SK-N-MC (cell line): ENCODE data around the gene SOCS1.
"Not testable (repeated sequence)": the region's sequence is repeated elsewhere in the genome, so short reads cannot be mapped to it uniquely, and the experiment has no call there.

Experiments used
- DNase-seq: peaks from one replicate; pipeline ENCODE4 v3.0.0-alpha.2; 2011; ENCODE audit warnings: low read depth, low spot score
- H3K27ac ChIP-seq: fragments of 200-600 bp; sonication (generic); 2 replicates; pipeline ENCODE4 v1.5.1; 2016; ENCODE audit warnings: mixed run types
- H3K36me3 ChIP-seq: fragments of 200-600 bp; sonication (generic); 2 replicates; pipeline ENCODE4 v1.6.1; 2017; ENCODE audit warnings: antibody characterized with exemption, low read length, mixed read lengths; ENCODE audit not compliant: insufficient read depth
- H3K4me3 ChIP-seq: fragments of 200-600 bp; sonication (generic); 2 replicates; pipeline ENCODE4 v1.5.1; 2016
- H3K9ac ChIP-seq: fragments of 200-600 bp; sonication (generic); 2 replicates; pipeline ENCODE4 v1.8.0; 2017; ENCODE audit warnings: mixed run types, mixed read lengths; ENCODE audit not compliant: insufficient read length
- H3K9me3 ChIP-seq: fragments of 200-600 bp; sonication (generic); 2 replicates; pipeline ENCODE4 v1.6.1; 2017; ENCODE audit warnings: low read depth, mild to moderate bottlenecking, antibody characterized with exemption, low read length, moderate library complexity, mixed read lengths
- EZH2 ChIP-seq: fragments of 200-600 bp; sonication (generic); IDR thresholded peaks from one replicate; pipeline ENCODE4 v1.6.1; 2017; ENCODE audit warnings: antibody characterized with exemption
- FOXP2 ChIP-seq: optimal IDR thresholded peaks from 2 replicates; pipeline ENCODE3; 2011; ENCODE audit warnings: mild to moderate bottlenecking, moderate library complexity; ENCODE audit not compliant: insufficient read depth; ENCODE audit errors: extremely low read length, control extremely low read depth
- POLR2AphosphoS5 ChIP-seq: IDR thresholded peaks from 2 replicates; pipeline ENCODE4 v1.6.1; 2012; ENCODE audit warnings: mild to moderate bottlenecking, low read depth, low read length, borderline replicate concordance

SOCS1 gene

DNA sequence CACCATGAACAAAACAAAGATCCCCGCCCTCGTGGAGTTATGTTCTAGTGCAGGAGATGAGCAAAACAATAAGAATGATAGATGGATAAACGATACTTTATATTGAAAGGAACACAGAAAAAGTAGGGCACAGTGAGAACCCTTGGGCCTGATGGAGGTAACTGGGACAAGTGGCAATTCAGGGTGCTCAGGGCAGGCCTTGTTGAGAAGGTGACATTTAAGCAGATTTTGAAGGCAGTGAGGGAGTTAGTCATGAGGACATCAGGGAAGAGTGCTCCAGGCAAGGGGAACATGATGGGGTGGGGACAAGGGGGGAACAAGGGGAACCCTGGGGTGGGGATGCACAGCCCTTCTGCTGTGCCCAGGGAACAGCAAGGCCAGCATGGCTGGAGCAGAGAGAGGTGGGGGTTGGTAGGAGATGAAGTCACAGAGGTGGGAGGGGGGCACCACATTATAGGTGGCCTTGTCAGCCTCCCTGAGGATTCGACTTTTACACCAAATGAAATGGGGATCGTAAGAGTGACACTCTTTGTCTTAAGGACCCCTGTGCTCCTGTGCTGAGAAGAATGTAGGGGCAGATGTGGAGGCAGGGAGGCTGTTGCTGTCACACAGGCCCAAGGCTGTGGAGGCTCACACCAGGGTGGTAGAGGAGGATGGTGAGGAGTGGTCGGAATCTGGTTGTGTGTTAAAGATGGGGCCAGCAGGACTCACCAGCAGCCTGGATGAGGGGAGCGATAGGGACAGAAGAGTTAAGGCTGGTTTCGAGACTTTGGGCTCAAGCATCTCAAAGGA lies 34.3 kb upstream of the SOCS1 start:
- no peak for DNase-seq
- Histone ChIP-seq H3K9me3 (no peaks in the 10 kb centered on the region), H3K4me3 (no peak overlapping the region), H3K36me3 (no peaks in the 10 kb centered on the region), H3K27ac (no peak overlapping the region), H3K9ac (no peak overlapping the region)
- TF ChIP-seq FOXP2 (no peak), EZH2 (no peak), POLR2AphosphoS5 (no peak)

DNA sequence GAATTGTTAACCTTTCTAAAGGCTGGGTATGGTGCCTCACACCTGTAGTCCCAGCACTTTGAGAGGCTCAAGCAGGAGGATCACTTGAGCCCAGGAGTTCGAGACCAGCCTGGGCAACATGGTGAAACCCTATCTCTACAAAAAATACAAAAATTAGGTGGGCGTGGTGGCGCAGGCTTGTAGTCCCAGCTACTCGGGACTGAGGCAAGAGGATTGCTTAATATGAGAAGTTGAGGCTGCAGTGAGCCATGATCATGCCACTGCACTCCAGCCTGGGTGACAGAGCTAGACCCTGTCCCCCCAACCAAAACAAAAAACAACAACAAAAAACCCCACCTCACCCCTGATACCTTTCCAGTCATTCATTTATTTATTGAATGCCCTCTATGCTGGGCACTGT lies 33.7 kb upstream of the SOCS1 start:
- H3K36me3 ChIP-seq, H3K9me3 ChIP-seq, H3K9ac ChIP-seq, DNase-seq, H3K4me3 ChIP-seq, H3K27ac ChIP-seq: not testable (repeated sequence)

- no peak for DNase-seq
- Histone ChIP-seq H3K4me3 (no peak overlapping the region), H3K27ac (no peak overlapping the region), H3K9ac (no peak overlapping the region), H3K36me3 (no peaks in the 10 kb centered on the region), H3K9me3 (no peaks in the 10 kb centered on the region)
- TF ChIP-seq POLR2AphosphoS5 (no peak), FOXP2 (no peak), EZH2 (no peak)
Observed at GRCh38 chr16:11289202-11289601, 33.2 kb upstream of the SOCS1 start.

DNA sequence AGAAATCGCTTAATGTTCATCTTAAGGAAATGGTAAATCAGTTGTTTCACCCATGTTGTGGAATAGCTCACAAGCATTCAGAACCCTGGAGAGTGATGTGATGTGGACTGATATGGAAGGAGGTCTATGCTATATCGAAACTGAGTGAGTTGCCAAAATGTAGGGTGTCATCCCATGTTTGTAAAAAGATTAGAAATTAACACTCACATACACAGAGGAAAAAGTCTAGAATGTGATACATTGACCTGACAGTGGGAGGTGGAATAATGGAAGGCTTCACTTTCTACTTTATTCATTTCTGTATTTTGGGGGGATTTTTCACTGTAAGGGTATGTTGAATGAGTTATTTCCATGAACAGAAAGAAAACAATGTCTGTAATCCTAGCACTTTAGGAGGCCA lies 29.8 kb upstream of the SOCS1 start:
- DNase-seq: no peak
- no peaks in the 10 kb centered on the region for H3K9me3 ChIP-seq
- TF ChIP-seq EZH2 (no peak), FOXP2 (no peak), POLR2AphosphoS5 (no peak)
- H3K9ac ChIP-seq: no peak overlapping the region
- H3K36me3 ChIP-seq: no peaks in the 10 kb centered on the region
- H3K4me3 ChIP-seq: no peak overlapping the region
- no peak overlapping the region for H3K27ac ChIP-seq

DNA sequence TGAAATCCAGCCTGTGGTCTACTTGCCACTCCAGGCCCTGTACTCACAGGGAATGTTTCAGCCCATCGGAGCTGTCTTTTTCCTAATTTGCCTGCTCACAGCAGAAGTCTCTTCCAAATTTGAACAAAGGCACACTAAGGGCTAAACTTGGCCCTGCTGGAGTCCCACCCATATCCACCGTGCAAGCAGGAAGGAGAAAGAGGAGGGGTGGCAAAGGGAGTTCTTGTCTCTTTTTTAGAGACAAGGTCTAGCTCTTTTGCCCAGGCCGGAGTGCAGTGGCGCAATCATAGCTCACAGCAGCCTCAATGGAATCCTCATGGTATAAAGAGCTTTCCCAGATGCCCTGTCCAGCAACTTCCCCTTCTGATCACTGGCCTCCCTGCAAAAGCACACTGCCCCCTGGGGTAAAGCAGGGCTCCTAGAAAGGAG lies 27.8 kb upstream of the SOCS1 start:
- no peak overlapping the region for H3K9ac ChIP-seq
- no peak overlapping the region for H3K4me3 ChIP-seq
- no peak for DNase-seq
- no peaks in the 10 kb centered on the region for H3K36me3 ChIP-seq
- H3K9me3 ChIP-seq: no peaks in the 10 kb centered on the region
- no peak overlapping the region for H3K27ac ChIP-seq
- TF ChIP-seq EZH2 (no peak), FOXP2 (no peak), POLR2AphosphoS5 (no peak)

DNA sequence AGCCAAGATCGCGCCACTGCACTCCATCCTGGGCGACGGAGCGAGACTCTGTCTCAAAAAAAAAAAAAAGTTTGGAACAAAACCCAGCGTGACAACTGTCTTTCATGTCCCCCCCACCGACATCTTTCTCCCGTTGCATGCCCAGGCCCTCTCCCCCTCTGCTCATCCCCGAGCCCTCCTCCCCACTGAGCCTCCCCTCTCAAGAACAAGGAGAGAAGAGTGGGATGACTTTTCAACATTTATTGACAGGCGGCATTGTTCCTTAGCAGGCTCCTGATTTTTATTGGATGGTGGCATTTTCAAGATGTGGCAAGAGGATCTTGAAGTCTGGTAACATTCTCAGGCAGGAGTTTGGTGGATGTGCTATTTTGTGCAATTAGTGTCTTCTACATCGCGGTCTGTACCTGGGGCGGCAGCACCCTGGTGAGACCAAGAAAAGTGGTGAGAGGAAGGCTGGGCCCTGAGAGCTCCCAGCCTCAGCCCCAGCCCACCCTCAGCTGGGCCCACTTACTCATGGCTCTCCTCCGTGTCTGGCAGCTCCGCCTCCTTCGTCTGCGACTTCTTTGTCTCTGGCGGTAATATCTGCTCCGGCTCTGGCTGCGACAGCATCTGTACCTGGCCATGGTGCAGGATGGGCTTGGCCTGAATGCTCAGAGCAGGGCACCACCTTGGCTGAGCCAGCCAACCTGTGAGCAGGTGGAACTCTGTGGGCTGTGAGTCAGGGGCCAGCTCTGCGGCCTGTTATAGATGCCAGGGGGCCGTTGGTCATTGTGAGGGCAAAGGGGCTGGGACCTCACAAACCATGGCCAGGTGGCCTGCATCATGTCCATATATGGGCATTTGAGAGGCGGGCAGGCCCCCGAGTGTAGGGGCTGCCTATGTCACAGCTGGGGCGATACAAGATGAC lies 24.9 kb upstream of the SOCS1 start, which contains the start of gene PRM1:
Gene PRM1 (minus strand): TSS at position 715 of the 907 bp plus-strand sequence. CDS start 92 bp downstream, at position 623.
- H3K36me3 ChIP-seq: no peaks in the 10 kb centered on the region
- TF ChIP-seq EZH2: no peak
- no peak for TF ChIP-seq POLR2AphosphoS5
- no peak for TF ChIP-seq FOXP2
- no peak within 1 kb of the TSS for H3K9ac ChIP-seq
- H3K27ac ChIP-seq: no peak within 1 kb of the TSS
- H3K4me3 ChIP-seq: no peak within 1 kb of the TSS
- no peak for DNase-seq
- H3K9me3 ChIP-seq: no peaks in the 10 kb centered on the region

GRCh38 chr16:11278681-11279628 lies 23.0 kb upstream of the SOCS1 start:
- no peak for DNase-seq
- Histone ChIP-seq H3K27ac (no peak overlapping the region), H3K9ac (no peak overlapping the region), H3K9me3 (no peaks in the 10 kb centered on the region), H3K36me3 (no peaks in the 10 kb centered on the region), H3K4me3 (no peak overlapping the region)
- TF ChIP-seq EZH2 (no peak), POLR2AphosphoS5 (no peak), FOXP2 (no peak)

DNA sequence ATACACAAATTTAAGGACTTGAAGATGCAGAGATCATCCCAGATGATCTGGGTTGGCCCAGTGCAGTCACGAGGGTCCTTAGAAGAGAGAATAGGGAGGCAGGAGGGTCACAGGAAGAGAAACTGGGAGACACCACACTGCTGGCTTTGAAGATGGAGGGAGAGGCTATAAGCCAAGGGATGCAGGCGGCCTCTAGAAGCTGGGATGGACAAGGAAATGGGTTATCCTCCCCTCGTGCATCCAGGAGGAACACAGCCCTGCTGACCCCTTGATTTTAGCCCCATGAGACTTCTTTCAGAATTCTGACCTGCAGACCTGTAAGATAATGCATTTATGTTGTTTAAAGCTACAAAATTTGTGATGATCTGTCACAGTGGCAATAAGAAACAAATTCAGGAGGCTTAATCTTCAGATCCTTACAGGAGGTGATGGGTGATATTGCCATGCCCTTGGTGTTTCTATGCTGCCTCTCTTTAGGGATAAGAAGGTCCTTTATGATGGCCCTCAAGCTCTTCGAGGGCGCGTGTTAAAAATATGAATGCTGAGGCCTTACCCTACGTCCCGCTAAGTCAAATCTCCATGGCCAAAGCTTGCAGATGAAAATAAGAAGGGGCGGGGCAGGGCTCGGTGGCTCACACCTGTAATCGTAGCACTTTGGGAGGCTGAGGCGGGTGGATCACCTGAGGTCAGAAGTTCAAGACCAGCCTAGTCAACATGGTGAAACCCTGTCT lies 21.8 kb upstream of the SOCS1 start:
- TF ChIP-seq POLR2AphosphoS5 (no peak), EZH2 (no peak), FOXP2 (no peak)
- Histone ChIP-seq H3K27ac (no peak overlapping the region), H3K9ac (no peak overlapping the region), H3K36me3 (no peaks in the 10 kb centered on the region), H3K4me3 (no peak overlapping the region), H3K9me3 (no peaks in the 10 kb centered on the region)
- no peak for DNase-seq
